Measurements from ENCODE around the gene ST3GAL3. TPM values are rescaled to one million over a fixed set of nuclear protein-coding genes. Genes with fewer than 3 reads are reported as not detected.
A peak's percentile ranks its signal among the peaks of the same experiment; 100 is the strongest.

The ST3GAL3 gene
- total and polyA plus RNA-seq, 3 experiments from 2014 or later, result 9.7 to 10.1 (median 9.7) TPM

GRCh38 chr1:43877101-43877500 is 169.8 kb downstream of the ST3GAL3 start:
- Mint-ChIP-seq H3K4me1 (no peaks in the 10 kb centered on the region), H3K27me3 (no peaks in the 10 kb centered on the region), H3K36me3 (peaks cover 0 to 4% (median 0%) of the 10 kb centered on the region in 3 donors), H3K27ac (no peak overlapping the region), H3K9me3 (no peaks in the 10 kb centered on the region), H3K4me3 (no peak overlapping the region)
- DNase-seq, result no peak
- H3K36me3 ChIP-seq (ENCODE audit: insufficient read depth, low read length), result no peaks in the 10 kb centered on the region
- no peaks in the 10 kb centered on the region for H3K27me3 ChIP-seq (ENCODE audit: insufficient read depth, low read length, poor library complexity, severe bottlenecking)
- no peak overlapping the region for H3K27ac ChIP-seq (ENCODE audit: low read depth, low read length)
- H3K9me3 ChIP-seq (ENCODE audit: low read length), result no peaks in the 10 kb centered on the region
- no peak overlapping the region for H3K4me3 ChIP-seq (ENCODE audit: low read length)
- ChIA-PET CTCF (no interaction called here), POLR2A (no interaction called here)
- H3K4me1 ChIP-seq (ENCODE audit: insufficient read depth, low read length), result no peaks in the 10 kb centered on the region

GRCh38 chr1:43878440-43878839 is 171.1 kb downstream of the ST3GAL3 start:
- Mint-ChIP-seq H3K36me3 (peaks cover 0 to 5% (median 0%) of the 10 kb centered on the region in 3 donors), H3K27me3 (no peaks in the 10 kb centered on the region), H3K9me3 (no peaks in the 10 kb centered on the region), H3K4me3 (no peak overlapping the region), H3K27ac (no peak overlapping the region), H3K4me1 (no peaks in the 10 kb centered on the region)
- DNase-seq, result no peak
- H3K27ac ChIP-seq (ENCODE audit: low read depth, low read length), result no peak overlapping the region
- no peaks in the 10 kb centered on the region for H3K36me3 ChIP-seq (ENCODE audit: insufficient read depth, low read length)
- H3K4me1 ChIP-seq (ENCODE audit: insufficient read depth, low read length), result no peaks in the 10 kb centered on the region
- CTCF ChIA-PET, result no interaction called here
- POLR2A ChIA-PET, result no interaction called here
- H3K27me3 ChIP-seq (ENCODE audit: insufficient read depth, low read length, poor library complexity, severe bottlenecking), result no peaks in the 10 kb centered on the region
- H3K4me3 ChIP-seq (ENCODE audit: low read length), result no peak overlapping the region
- no peaks in the 10 kb centered on the region for H3K9me3 ChIP-seq (ENCODE audit: low read length)

DNA sequence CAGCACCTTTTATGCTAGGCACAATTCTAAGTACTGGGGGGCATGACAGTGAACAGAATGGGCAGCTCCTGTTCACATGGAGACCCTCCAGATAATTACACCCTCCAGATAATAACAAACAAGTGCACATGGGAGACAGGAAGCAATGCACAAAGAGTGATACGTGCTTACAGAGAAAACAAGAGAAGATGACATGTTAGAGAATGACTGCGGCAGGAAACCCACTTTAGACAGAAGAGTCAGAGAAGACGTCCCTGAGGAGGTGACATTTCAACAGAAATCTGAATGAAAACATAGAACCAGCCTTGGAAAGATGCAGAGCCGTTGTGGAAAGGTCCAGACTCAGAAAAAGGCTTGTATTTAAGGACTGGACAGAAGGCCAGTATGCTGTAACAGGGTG is 171.5 kb downstream of the ST3GAL3 start:
- Histone ChIP-seq H3K9me3 (ENCODE audit: low read length) (no peaks in the 10 kb centered on the region), H3K27me3 (ENCODE audit: insufficient read depth, low read length, poor library complexity, severe bottlenecking) (no peaks in the 10 kb centered on the region), H3K36me3 (ENCODE audit: insufficient read depth, low read length) (no peaks in the 10 kb centered on the region), H3K27ac (ENCODE audit: low read depth, low read length) (no peak overlapping the region), H3K4me1 (ENCODE audit: insufficient read depth, low read length) (no peaks in the 10 kb centered on the region), H3K4me3 (ENCODE audit: low read length) (no peak overlapping the region)
- peak in 1 of 5 donors; percentile 45 for DNase-seq
- ChIA-PET POLR2A (no interaction called here), CTCF (no interaction called here)
- no peak overlapping the region for H3K4me3 Mint-ChIP-seq
- H3K36me3 Mint-ChIP-seq, result peaks cover 0 to 5% (median 0%) of the 10 kb centered on the region in 3 donors
- no peaks in the 10 kb centered on the region for H3K27me3 Mint-ChIP-seq
- no peak overlapping the region for H3K27ac Mint-ChIP-seq
- no peaks in the 10 kb centered on the region for H3K4me1 Mint-ChIP-seq
- H3K9me3 Mint-ChIP-seq, result no peaks in the 10 kb centered on the region

GRCh38 chr1:43879414-43879813 is 172.1 kb downstream of the ST3GAL3 start:
- DNase-seq, result no peak
- no peaks in the 10 kb centered on the region for H3K9me3 Mint-ChIP-seq
- no peaks in the 10 kb centered on the region for H3K27me3 ChIP-seq (ENCODE audit: insufficient read depth, low read length, poor library complexity, severe bottlenecking)
- ChIA-PET CTCF (no interaction called here), POLR2A (no interaction called here)
- no peak overlapping the region for H3K27ac Mint-ChIP-seq
- no peaks in the 10 kb centered on the region for H3K4me1 ChIP-seq (ENCODE audit: insufficient read depth, low read length)
- H3K27me3 Mint-ChIP-seq, result no peaks in the 10 kb centered on the region
- no peak overlapping the region for H3K4me3 ChIP-seq (ENCODE audit: low read length)
- no peak overlapping the region for H3K4me3 Mint-ChIP-seq
- no peak overlapping the region for H3K27ac ChIP-seq (ENCODE audit: low read depth, low read length)
- peaks cover 3% of the 10 kb centered on the region for H3K36me3 ChIP-seq (ENCODE audit: insufficient read depth, low read length)
- H3K4me1 Mint-ChIP-seq, result no peaks in the 10 kb centered on the region
- H3K9me3 ChIP-seq (ENCODE audit: low read length), result no peaks in the 10 kb centered on the region
- peaks cover 0 to 5% (median 0%) of the 10 kb centered on the region in 3 donors for H3K36me3 Mint-ChIP-seq

- Histone ChIP-seq H3K36me3 (ENCODE audit: insufficient read depth, low read length) (peaks cover 5% of the 10 kb centered on the region), H3K4me1 (ENCODE audit: insufficient read depth, low read length) (no peaks in the 10 kb centered on the region), H3K9me3 (ENCODE audit: low read length) (no peaks in the 10 kb centered on the region), H3K4me3 (ENCODE audit: low read length) (no peak overlapping the region), H3K27me3 (ENCODE audit: insufficient read depth, low read length, poor library complexity, severe bottlenecking) (no peaks in the 10 kb centered on the region), H3K27ac (ENCODE audit: low read depth, low read length) (no peak overlapping the region)
- CTCF ChIA-PET, result no interaction called here
- POLR2A ChIA-PET, result no interaction called here
- Mint-ChIP-seq H3K4me1 (no peaks in the 10 kb centered on the region), H3K27me3 (no peaks in the 10 kb centered on the region), H3K36me3 (peaks cover 0 to 5% (median 0%) of the 10 kb centered on the region in 3 donors), H3K27ac (no peak overlapping the region), H3K4me3 (no peak overlapping the region), H3K9me3 (no peaks in the 10 kb centered on the region)
- no peak for DNase-seq
These were observed 172.7 kb downstream of the ST3GAL3 start for GRCh38 chr1:43879996-43880395.

GRCh38 chr1:43880604-43881003 is 173.3 kb downstream of the ST3GAL3 start:
- Histone ChIP-seq H3K4me1 (ENCODE audit: insufficient read depth, low read length) (no peaks in the 10 kb centered on the region), H3K4me3 (ENCODE audit: low read length) (no peak overlapping the region), H3K9me3 (ENCODE audit: low read length) (no peaks in the 10 kb centered on the region), H3K36me3 (ENCODE audit: insufficient read depth, low read length) (peaks cover 5% of the 10 kb centered on the region), H3K27me3 (ENCODE audit: insufficient read depth, low read length, poor library complexity, severe bottlenecking) (no peaks in the 10 kb centered on the region), H3K27ac (ENCODE audit: low read depth, low read length) (no peak overlapping the region)
- H3K4me3 Mint-ChIP-seq, result no peak overlapping the region
- H3K9me3 Mint-ChIP-seq, result no peaks in the 10 kb centered on the region
- no peak overlapping the region for H3K27ac Mint-ChIP-seq
- ChIA-PET CTCF (no interaction called here), POLR2A (no interaction called here)
- H3K36me3 Mint-ChIP-seq, result peaks cover 0 to 5% (median 0%) of the 10 kb centered on the region in 3 donors
- no peaks in the 10 kb centered on the region for H3K27me3 Mint-ChIP-seq
- DNase-seq, result no peak
- H3K4me1 Mint-ChIP-seq, result no peaks in the 10 kb centered on the region

DNA sequence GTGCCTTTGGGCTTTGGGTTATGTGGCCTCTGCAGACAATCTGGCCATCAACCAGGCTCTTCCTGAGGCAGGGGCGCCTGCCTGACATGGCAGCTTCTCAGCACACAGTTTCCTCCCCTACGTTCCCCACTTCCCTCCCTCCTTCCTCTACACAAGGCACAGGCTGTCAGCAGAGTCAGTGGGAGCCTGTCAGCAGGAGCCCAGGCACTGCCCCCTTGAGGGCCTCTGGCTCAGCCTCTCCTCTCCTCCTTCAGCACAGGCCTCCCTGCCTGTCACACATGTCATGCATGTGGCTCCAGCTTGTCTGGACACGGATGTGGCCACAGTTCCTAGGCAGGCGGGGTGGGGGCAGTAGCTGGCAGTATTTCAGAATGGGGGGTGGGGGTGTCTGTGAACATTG is 174.1 kb downstream of the ST3GAL3 start:
- peaks cover 5% of the 10 kb centered on the region for H3K36me3 ChIP-seq (ENCODE audit: insufficient read depth, low read length)
- no peak for DNase-seq
- H3K4me1 ChIP-seq (ENCODE audit: insufficient read depth, low read length), result no peaks in the 10 kb centered on the region
- no peaks in the 10 kb centered on the region for H3K27me3 ChIP-seq (ENCODE audit: insufficient read depth, low read length, poor library complexity, severe bottlenecking)
- no peaks in the 10 kb centered on the region for H3K9me3 Mint-ChIP-seq
- no peak overlapping the region for H3K27ac ChIP-seq (ENCODE audit: low read depth, low read length)
- no peak overlapping the region for H3K4me3 Mint-ChIP-seq
- H3K27ac Mint-ChIP-seq, result no peak overlapping the region
- H3K27me3 Mint-ChIP-seq, result no peaks in the 10 kb centered on the region
- ChIA-PET POLR2A (no interaction called here), CTCF (no interaction called here)
- peaks cover 0 to 4% (median 0%) of the 10 kb centered on the region in 3 donors for H3K36me3 Mint-ChIP-seq
- no peaks in the 10 kb centered on the region for H3K4me1 Mint-ChIP-seq
- no peak overlapping the region for H3K4me3 ChIP-seq (ENCODE audit: low read length)
- no peaks in the 10 kb centered on the region for H3K9me3 ChIP-seq (ENCODE audit: low read length)

DNA sequence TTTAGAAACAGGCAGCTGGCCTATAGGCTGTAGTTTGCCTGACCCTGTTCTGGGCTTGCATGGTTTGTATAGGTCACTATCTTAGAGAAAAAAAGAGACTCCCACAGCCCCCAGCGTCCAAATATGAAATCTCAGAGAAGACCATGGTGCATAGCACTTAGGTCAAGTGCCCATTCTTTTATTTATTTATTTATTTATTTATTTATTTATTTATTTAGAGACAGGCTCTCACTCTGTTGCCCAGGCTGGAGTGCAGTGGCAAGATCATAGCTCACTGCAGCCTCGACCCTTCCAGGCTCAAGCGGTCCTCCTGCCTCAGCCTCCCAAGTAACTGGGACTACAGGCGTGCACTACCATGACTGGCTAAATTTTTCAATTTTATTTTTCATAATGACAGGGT is 175.4 kb downstream of the ST3GAL3 start:
- H3K27ac ChIP-seq (ENCODE audit: low read depth, low read length), result no peak overlapping the region
- POLR2A ChIA-PET, result no interaction called here
- no peaks in the 10 kb centered on the region for H3K9me3 ChIP-seq (ENCODE audit: low read length)
- H3K36me3 ChIP-seq (ENCODE audit: insufficient read depth, low read length), result peaks cover 5% of the 10 kb centered on the region
- H3K36me3 Mint-ChIP-seq, result peaks cover 0 to 4% (median 0%) of the 10 kb centered on the region in 3 donors
- H3K27me3 Mint-ChIP-seq, result no peaks in the 10 kb centered on the region
- no peaks in the 10 kb centered on the region for H3K27me3 ChIP-seq (ENCODE audit: insufficient read depth, low read length, poor library complexity, severe bottlenecking)
- H3K27ac Mint-ChIP-seq, result no peak overlapping the region
- no peaks in the 10 kb centered on the region for H3K9me3 Mint-ChIP-seq
- no peaks in the 10 kb centered on the region for H3K4me1 Mint-ChIP-seq
- CTCF ChIA-PET, result no interaction called here
- no peak for DNase-seq
- H3K4me3 Mint-ChIP-seq, result no peak overlapping the region
- H3K4me1 ChIP-seq (ENCODE audit: insufficient read depth, low read length), result no peaks in the 10 kb centered on the region
- no peak overlapping the region for H3K4me3 ChIP-seq (ENCODE audit: low read length)

DNA sequence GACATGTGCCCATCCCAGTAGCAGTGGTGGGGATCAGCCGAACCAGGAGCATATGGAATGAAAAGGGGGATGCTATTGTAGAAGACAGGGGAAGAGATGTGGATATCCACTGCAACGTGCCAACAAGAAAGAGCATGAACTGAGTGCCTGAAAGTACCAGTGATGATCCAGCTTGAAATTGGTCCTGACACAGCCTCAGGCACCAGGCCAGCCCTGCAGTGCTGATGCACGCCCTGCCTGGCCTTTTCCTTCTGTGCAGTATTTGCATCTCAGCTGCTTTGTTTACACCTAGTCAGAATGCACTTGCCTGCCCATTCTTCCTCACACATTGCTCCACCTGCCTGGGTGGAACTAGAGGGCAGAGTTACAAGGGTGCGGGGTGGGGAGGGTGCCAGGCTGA is 176.0 kb downstream of the ST3GAL3 start:
- Histone ChIP-seq H3K27me3 (ENCODE audit: insufficient read depth, low read length, poor library complexity, severe bottlenecking) (no peaks in the 10 kb centered on the region), H3K9me3 (ENCODE audit: low read length) (no peaks in the 10 kb centered on the region), H3K27ac (ENCODE audit: low read depth, low read length) (no peak overlapping the region), H3K4me3 (ENCODE audit: low read length) (no peak overlapping the region), H3K4me1 (ENCODE audit: insufficient read depth, low read length) (no peaks in the 10 kb centered on the region), H3K36me3 (ENCODE audit: insufficient read depth, low read length) (peaks cover 5% of the 10 kb centered on the region)
- no peak for DNase-seq
- H3K27me3 Mint-ChIP-seq, result no peaks in the 10 kb centered on the region
- CTCF ChIA-PET, result no interaction called here
- H3K4me1 Mint-ChIP-seq, result no peaks in the 10 kb centered on the region
- no peaks in the 10 kb centered on the region for H3K9me3 Mint-ChIP-seq
- POLR2A ChIA-PET, result no interaction called here
- H3K36me3 Mint-ChIP-seq, result peaks cover 0 to 4% (median 0%) of the 10 kb centered on the region in 3 donors
- H3K27ac Mint-ChIP-seq, result peak overlapping the region in 2 of 8 donors; percentile 17 to 29
- H3K4me3 Mint-ChIP-seq, result no peak overlapping the region
